H9 (cell line): ENCODE measurements around the gene CCDC127. TPM values are rescaled to one million over a fixed set of nuclear protein-coding genes. Genes with fewer than 3 reads are reported as not detected.

Experiments used
- DNase-seq: peaks from one replicate; pipeline ENCODE4 v3.0.0-alpha.2; 2017
- H2AFZ ChIP-seq: one replicate; pipeline ENCODE4 v1.6.1; 2013; ENCODE audit warnings: mild to moderate bottlenecking, low read length, control low read depth, moderate library complexity
- H2AK5ac ChIP-seq: 2 replicates; pipeline ENCODE4 v1.6.1; 2013; ENCODE audit warnings: low read length, control low read depth, mixed read lengths; ENCODE audit not compliant: insufficient read length
- H2BK120ac ChIP-seq: one replicate; pipeline ENCODE4 v1.6.1; 2013; ENCODE audit warnings: low read depth, mild to moderate bottlenecking, low read length, control low read depth, inconsistent platforms; ENCODE audit not compliant: poor library complexity, severe bottlenecking
- H2BK12ac ChIP-seq: 2 replicates; pipeline ENCODE4 v1.6.1; 2013; ENCODE audit warnings: low read length, control low read depth, mixed read lengths, low read depth; ENCODE audit not compliant: insufficient read length
- H2BK15ac ChIP-seq: 2 replicates; pipeline ENCODE4 v1.6.1; 2013; ENCODE audit warnings: low read depth, low read length, control low read depth
- H2BK20ac ChIP-seq: one replicate; pipeline ENCODE4 v1.6.1; 2013; ENCODE audit warnings: low read depth, mild to moderate bottlenecking, low read length, control low read depth, inconsistent platforms; ENCODE audit not compliant: poor library complexity, severe bottlenecking
- H2BK5ac ChIP-seq: 2 replicates; pipeline ENCODE4 v1.6.1; 2013; ENCODE audit warnings: low read length, control low read depth, mixed read lengths; ENCODE audit not compliant: insufficient read length
- H3K14ac ChIP-seq: 2 replicates; pipeline ENCODE4 v1.6.1; 2013; ENCODE audit warnings: low read length, control low read depth; ENCODE audit not compliant: insufficient read depth
- H3K18ac ChIP-seq: 2 replicates; pipeline ENCODE4 v1.6.1; 2013; ENCODE audit warnings: low read depth, mild to moderate bottlenecking, mixed read lengths, low read length, control low read depth; ENCODE audit not compliant: insufficient read length
- H3K23ac ChIP-seq: 2 replicates; pipeline ENCODE4 v1.6.1; 2013; ENCODE audit warnings: low read length, control low read depth, mixed read lengths, low read depth; ENCODE audit not compliant: insufficient read length
- H3K23me2 ChIP-seq: 2 replicates; pipeline ENCODE4 v1.6.1; 2013; ENCODE audit warnings: low read depth, mild to moderate bottlenecking, mixed read lengths, low read length, control low read depth; ENCODE audit not compliant: insufficient read length, poor library complexity, severe bottlenecking
- H3K27ac ChIP-seq: 2 replicates; pipeline ENCODE4 v1.5.1; 2013; ENCODE audit warnings: low read length, control low read depth, mixed read lengths, low read depth; ENCODE audit not compliant: insufficient read length
- H3K27me3 ChIP-seq: 2 replicates; pipeline ENCODE4 v1.6.1; 2013; ENCODE audit warnings: low read length, control low read depth, inconsistent platforms; ENCODE audit not compliant: insufficient read depth
- H3K4ac ChIP-seq: 2 replicates; pipeline ENCODE4 v1.6.1; 2013; ENCODE audit warnings: low read depth, mild to moderate bottlenecking, control low read depth, inconsistent platforms, low read length, moderate library complexity
- H3K4me1 ChIP-seq: 2 replicates; pipeline ENCODE4 v1.6.1; 2013; ENCODE audit warnings: low read length, control low read depth, inconsistent platforms; ENCODE audit not compliant: insufficient read depth
- H3K4me2 ChIP-seq: 2 replicates; pipeline ENCODE4 v1.6.1; 2013; ENCODE audit warnings: low read length, control low read depth, mixed read lengths; ENCODE audit not compliant: insufficient read length, insufficient read depth
- H3K56ac ChIP-seq: 2 replicates; pipeline ENCODE4 v1.6.1; 2013; ENCODE audit warnings: low read depth, mild to moderate bottlenecking, mixed read lengths, low read length, control low read depth; ENCODE audit not compliant: insufficient read length
- H3K79me1 ChIP-seq: 2 replicates; pipeline ENCODE4 v1.6.1; 2013; ENCODE audit warnings: low read depth, mild to moderate bottlenecking, moderate library complexity, low read length, control low read depth, inconsistent platforms; ENCODE audit not compliant: insufficient read depth, poor library complexity, severe bottlenecking
- H3K79me2 ChIP-seq: 2 replicates; pipeline ENCODE4 v1.6.1; 2013; ENCODE audit warnings: low read length, control low read depth, inconsistent platforms; ENCODE audit not compliant: insufficient read depth
- H3K9ac ChIP-seq: 2 replicates; pipeline ENCODE4 v1.6.1; 2013; ENCODE audit warnings: low read length, control low read depth, mixed read lengths; ENCODE audit not compliant: insufficient read length; ENCODE audit errors: extremely low read depth
- H3K9me3 ChIP-seq: one replicate; pipeline ENCODE4 v1.6.1; 2013; ENCODE audit warnings: low read depth, low read length, inconsistent platforms; ENCODE audit not compliant: control insufficient read depth
- H3T11ph ChIP-seq: one replicate; pipeline ENCODE4 v1.6.1; 2013; ENCODE audit warnings: mild to moderate bottlenecking, low read length, control low read depth, inconsistent platforms
- H4K20me1 ChIP-seq: one replicate; pipeline ENCODE4 v1.6.1; 2013; ENCODE audit not compliant: control insufficient read depth, insufficient read length, insufficient read depth
- H4K5ac ChIP-seq: 2 replicates; pipeline ENCODE4 v1.6.1; 2013; ENCODE audit warnings: low read depth, mild to moderate bottlenecking, mixed read lengths, low read length, control low read depth; ENCODE audit not compliant: insufficient read length
- H4K8ac ChIP-seq: replicated peaks from 2 replicates; pipeline ENCODE4 v1.6.1; 2013; ENCODE audit warnings: low read length, control low read depth, mixed read lengths, low read depth; ENCODE audit not compliant: insufficient read length
- H4K91ac ChIP-seq: 2 replicates; pipeline ENCODE4 v1.6.1; 2013; ENCODE audit warnings: low read depth, mild to moderate bottlenecking, moderate library complexity, mixed read lengths, low read length, control low read depth; ENCODE audit not compliant: insufficient read length
- H3K27ac Mint-ChIP-seq, 3 experiments: 2 replicates in 2 of 3; 3 replicates in 1 of 3; pipeline ENCODE4 v1.8.0; 2020 to 2021; ENCODE audit warnings: mixed read lengths in 3 of 3, mild to moderate bottlenecking in 1 of 3, moderate library complexity in 1 of 3
- H3K27me3 Mint-ChIP-seq: 2 replicates; pipeline ENCODE4 v1.8.0; 2021; ENCODE audit warnings: low read depth, mild to moderate bottlenecking, moderate library complexity, mixed read lengths
- H3K36me3 Mint-ChIP-seq, 3 experiments: 2 replicates in 2 of 3; 3 replicates in 1 of 3; pipeline ENCODE4 v1.8.0; 2020 to 2021; ENCODE audit warnings: low read depth in 3 of 3, mixed read lengths in 3 of 3; ENCODE audit not compliant: insufficient read depth in 1 of 3
- H3K4me1 Mint-ChIP-seq, 2 experiments: 2 replicates each; pipeline ENCODE4 v1.8.0; 2020; ENCODE audit warnings: mixed read lengths in 2 of 2
- H3K4me3 Mint-ChIP-seq, 2 experiments: 2 replicates in 1 of 2; 3 replicates in 1 of 2; pipeline ENCODE4 v1.8.0; 2020 to 2021; ENCODE audit warnings: mild to moderate bottlenecking in 2 of 2, mixed read lengths in 2 of 2, moderate library complexity in 1 of 2
- H3K9me3 Mint-ChIP-seq, 2 experiments: 2 replicates in 1 of 2; 3 replicates in 1 of 2; pipeline ENCODE4 v1.8.0; 2020; ENCODE audit warnings: mild to moderate bottlenecking in 2 of 2, mixed read lengths in 2 of 2, moderate library complexity in 1 of 2
- CTCF ChIP-seq: fragments of 200-600 bp; sonication (generic); conservative IDR thresholded peaks from 3 replicates; pipeline ENCODE4 v1.8.0; 2021; ENCODE audit warnings: antibody characterized with exemption, mild to moderate bottlenecking
- WGBS: extraction: QIAGEN DNeasy Blood & Tissue Kit; methylation state at CpG from one replicate; pipeline ENCODE4 v1.1.7; 2013; ENCODE audit warnings: missing lambda C conversion rate, low lambda C conversion rate, mixed read lengths; ENCODE audit not compliant: insufficient read length; ENCODE audit errors: extremely low coverage; 5-methylcytosine and 5-hydroxymethylcytosine counted together
- total RNA-seq: library from RNA; stranded (reverse); gene quantifications from 2 replicates; pipeline ENCODE4 v1.2.1, GENCODE V29; 2021

Gene CCDC127
- total RNA-seq, 1 experiment from 2014 or later: 9.0 TPM

- Histone ChIP-seq H2BK12ac (no peak overlapping the region), H2AFZ (no peak overlapping the region), H3K4me2 (no peak overlapping the region), H3K23ac (no peak overlapping the region), H3K4me1 (no peaks in the 10 kb centered on the region), H4K91ac (no peak overlapping the region), H2BK20ac (no peak overlapping the region), H3K4ac (no peak overlapping the region), H3K14ac (no peak overlapping the region), H3K9ac (no peak overlapping the region), H4K8ac (no peak overlapping the region), H4K20me1 (no peaks in the 10 kb centered on the region), H3K27me3 (no peaks in the 10 kb centered on the region), H3K79me1 (no peaks in the 10 kb centered on the region), H3K27ac (no peak overlapping the region), H3K56ac (no peak overlapping the region), H2AK5ac (no peak overlapping the region), H3T11ph (no peak overlapping the region), H3K9me3 (no peaks in the 10 kb centered on the region), H3K23me2 (no peaks in the 10 kb centered on the region), H4K5ac (no peak overlapping the region), H2BK120ac (no peak overlapping the region), H2BK15ac (no peak overlapping the region), H3K18ac (no peak overlapping the region), H2BK5ac (no peak overlapping the region), H3K79me2 (no peaks in the 10 kb centered on the region)
- no CpG with 5 or more reads among the region's 19 CpGs for WGBS
- peak overlapping the region; percentile 75 to 90 (median 86); a peak in 5 of 7 replicates for H3K27ac Mint-ChIP-seq
- peaks cover 7 to 14% of the 10 kb centered on the region in 2 experiments; a peak in 3 of 4 replicates for H3K4me1 Mint-ChIP-seq
- H3K36me3 Mint-ChIP-seq: peaks cover 30 to 87% (median 80%) of the 10 kb centered on the region in 3 experiments
- peak; percentile 23 for DNase-seq
- H3K27me3 Mint-ChIP-seq: no peaks in the 10 kb centered on the region; the same call in 1 of the 2 replicates
- no peak for TF ChIP-seq CTCF
- no peak overlapping the region for H3K4me3 Mint-ChIP-seq
- H3K9me3 Mint-ChIP-seq: peaks cover 8% of the 10 kb centered on the region in 2 experiments
Measured at GRCh38 chr5:159448-160172, 58.3 kb downstream of the CCDC127 start.
